Stimulated activated CD8-positive, alpha-beta memory T cell treated with anti-CD3 and anti-CD28 coated beads, Interleukin-2, amount 100 ng/mL, for 48 hours (primary cell): Measurements from ENCODE around the gene SLC2A5.

Experiments
- DNase-seq, 2 donors: peaks; one replicate each; pipeline ENCODE4 v3.0.0-alpha.2; 2020; ENCODE audit warnings: low read depth in 2 of 2

Gene SLC2A5

DNA sequence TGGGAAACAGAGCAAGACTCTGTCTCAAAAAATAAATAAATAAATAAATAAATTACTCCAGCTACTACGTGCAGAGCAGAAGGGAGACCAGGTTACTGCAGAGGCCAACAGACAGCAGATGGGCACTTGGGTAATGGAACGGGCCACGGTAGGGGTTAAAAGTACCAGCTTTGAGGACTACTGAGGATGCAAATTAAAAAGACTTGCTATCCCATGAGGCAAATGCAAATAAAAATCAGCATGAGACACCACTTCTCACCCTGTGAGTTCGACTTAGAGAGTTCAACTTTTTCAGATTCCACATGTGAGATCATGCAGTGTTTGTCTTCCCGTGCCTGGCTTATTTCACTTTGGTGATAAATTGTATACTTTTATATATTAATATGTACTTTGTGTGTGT, 6.6 kb downstream of the SLC2A5 start:
- no peak for DNase-seq

DNA sequence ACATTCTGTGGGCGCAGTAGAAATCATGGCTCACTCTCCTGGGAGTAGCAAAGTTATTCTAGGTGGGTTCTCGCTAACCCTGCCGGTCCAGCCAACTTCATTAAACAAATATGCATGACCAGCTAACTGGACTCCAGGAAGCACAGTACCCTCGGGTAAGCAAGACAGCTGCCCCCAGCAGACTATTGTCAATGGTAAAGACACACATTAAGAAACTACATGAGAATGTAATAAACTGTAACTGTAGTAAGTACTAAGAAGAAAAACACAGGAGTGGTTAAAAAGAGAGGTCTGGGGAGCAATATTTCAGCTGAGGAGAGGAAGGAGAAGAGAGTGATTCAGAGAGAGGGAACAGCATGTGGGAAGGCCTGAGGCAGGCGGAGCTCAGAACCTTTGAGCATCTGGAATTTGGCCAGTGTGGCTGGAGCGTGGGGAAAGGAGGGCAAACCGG, 7.4 kb downstream of the SLC2A5 start:
- DNase-seq = no peak

GRCh38 chr1:9061252-9061960, 8.0 kb downstream of the SLC2A5 start:
- DNase-seq = no peak

DNA sequence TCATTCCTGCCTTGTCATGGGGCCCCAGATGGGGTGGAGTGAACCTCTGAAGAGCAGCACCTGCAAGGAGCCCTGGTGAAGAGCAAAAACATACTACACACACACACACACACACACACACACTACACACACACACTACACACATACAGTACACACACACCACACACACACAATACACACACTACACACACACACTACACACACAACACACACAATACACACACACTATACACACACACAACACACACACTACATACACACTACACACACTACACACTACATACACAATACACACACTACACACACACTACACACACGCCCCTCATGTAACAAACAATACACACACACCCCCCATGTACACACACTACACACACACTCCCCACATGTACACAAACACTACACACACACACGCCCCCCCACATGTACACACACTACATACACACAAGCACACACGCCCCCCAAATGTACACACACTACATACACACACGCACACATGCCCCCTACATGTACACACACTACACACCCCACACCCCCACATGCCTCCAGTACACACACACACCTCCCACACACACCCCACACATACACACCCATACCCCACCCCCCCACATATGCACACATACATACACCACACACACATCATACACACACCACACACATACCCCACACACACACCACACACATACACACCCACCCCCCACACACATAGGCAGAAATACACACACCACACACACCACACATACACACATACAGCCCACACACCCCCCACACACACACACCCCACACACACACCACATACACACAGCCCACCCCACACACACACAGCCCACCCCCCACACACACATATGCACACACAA, 9.3 kb downstream of the SLC2A5 start:
- no peak for DNase-seq

GRCh38 chr1:9058465-9058864, 11.0 kb downstream of the SLC2A5 start:
- DNase-seq = no peak

DNA sequence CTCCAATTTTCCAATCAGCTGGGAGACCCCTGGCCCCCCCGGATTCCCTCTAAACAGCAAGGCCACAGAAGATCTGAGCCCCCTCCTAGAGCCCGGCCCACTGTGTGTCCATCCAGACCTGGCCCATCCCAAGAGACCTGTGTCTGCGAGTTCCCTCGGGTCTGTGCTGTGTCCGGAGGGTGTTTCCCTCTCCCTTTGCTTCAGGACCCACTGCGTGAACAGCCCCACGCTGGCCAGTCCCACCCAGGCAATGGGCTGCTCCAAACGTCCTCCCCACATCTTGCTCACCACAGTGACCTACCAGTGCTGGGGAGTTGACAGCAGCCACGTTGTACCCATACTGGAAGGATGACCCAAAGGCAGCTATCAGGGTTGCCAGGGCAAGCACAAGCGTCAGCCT, 11.6 kb downstream of the SLC2A5 start:
- no peak for DNase-seq

GRCh38 chr1:9052272-9053049, 17.0 kb downstream of the SLC2A5 start:
- no peak for DNase-seq

DNA sequence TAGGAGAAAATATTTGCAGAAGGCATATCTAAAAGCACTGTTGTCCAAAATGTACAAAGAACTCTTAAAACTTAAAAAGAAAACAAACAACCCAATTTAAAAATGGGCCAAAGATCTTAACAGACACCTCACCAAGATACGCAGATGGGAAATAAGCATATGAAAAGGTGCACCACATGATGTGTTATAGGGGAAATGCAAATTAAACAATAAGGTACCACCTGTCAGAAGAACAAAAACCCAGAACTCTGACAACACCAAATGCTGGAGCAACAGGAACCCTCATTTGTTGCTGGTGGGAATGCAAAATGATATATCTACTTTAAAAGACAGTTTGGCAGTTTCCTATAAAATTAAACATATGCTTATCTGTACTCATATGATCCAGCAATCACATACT, 18.1 kb downstream of the SLC2A5 start:
- no peak for DNase-seq

DNA sequence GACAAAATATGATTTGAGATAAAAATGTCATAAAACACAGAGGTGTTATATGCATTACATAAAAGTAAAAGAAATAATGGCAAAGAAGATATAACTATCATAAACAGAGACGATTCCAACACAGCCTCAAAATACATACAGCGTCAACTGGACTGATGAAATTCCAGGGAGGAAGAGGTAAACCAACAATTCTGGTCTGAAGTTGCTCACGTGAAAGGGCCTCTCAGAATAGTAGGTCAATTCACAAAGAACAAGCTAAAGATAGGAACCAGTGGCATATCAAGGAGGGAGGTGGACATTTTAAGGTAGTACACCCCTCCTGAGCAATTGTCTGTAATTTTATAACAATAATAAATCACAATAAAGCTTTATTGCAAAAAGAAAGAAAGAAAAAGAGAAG, 18.6 kb downstream of the SLC2A5 start:
- DNase-seq = no peak

- no peak for DNase-seq
Observed at GRCh38 chr1:9048551-9048950, 20.9 kb downstream of the SLC2A5 start.

- DNase-seq = no peak
Observed at GRCh38 chr1:9047019-9047418, 22.4 kb downstream of the SLC2A5 start.

DNA sequence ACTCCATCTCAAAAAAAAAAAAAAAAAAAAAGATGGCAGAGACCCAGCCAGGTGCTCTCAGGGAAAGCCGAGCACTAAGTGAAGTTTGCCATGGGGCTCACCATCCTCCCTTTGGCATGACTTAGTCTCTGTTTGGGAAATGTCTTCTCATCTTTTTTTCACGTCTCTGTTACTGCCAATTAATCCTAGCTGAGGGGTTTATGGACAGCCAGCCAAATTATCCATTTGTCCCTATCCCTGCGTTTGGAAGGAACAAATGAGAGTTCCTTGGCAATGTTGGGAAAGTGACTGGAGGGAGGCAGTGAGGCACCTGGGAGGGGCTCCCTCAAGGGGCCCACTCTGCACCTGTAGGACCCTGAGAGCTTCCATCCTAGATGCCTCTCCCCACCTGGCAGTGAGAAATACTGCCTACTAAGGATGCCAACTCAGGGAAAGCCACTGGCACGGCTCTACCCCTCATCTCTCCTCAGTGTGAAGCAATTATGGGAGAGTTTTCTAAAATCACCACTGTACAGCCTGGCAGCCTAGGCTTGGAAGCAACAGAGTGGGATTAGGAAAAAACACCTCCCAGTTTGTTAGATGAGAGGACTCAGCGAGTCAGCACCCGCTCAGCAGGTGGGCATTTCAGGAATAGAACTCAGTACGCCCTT, 23.4 kb downstream of the SLC2A5 start:
- DNase-seq = no peak

DNA sequence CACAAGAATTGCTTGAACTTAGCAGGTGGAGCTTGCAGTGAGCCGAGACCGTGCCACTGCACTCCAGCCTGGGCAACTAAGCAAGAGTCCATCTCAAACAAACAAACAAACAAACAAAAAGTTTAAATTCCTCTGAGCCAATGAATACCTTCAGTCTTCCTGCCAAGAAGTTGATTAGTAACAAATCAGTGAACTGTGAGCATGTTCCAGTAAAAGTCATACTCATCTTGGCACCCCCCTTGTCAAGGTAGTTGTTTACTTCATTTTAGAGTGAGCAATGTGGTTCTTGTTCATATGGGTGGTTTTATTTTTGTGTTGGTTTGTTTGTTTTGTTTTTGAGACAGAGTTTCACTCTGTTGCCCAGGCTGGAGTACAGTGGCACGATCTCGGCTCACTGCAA, 25.2 kb downstream of the SLC2A5 start:
- DNase-seq = no peak

GRCh38 chr1:9042272-9042671, 27.2 kb downstream of the SLC2A5 start:
- DNase-seq = no peak

GRCh38 chr1:9041116-9041779, 28.2 kb downstream of the SLC2A5 start:
- DNase-seq = no peak

DNA sequence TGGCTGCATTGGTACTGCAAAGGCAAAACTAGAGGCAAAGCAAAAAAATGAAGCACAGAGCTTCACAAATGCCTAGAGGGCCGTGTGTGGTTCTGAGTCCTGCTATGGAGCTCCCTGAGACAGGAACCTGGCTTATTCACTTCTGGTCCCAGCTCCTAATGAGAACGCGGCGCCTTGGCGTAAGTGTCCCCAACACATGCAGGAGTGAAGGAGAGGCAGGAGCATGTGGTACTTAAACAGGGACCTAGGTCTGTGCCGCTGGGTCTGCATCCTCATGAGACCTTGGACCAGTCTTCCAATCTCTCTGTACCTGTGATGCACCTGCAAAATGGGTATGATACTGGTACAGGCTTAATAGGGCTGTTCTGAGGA, 28.8 kb downstream of the SLC2A5 start:
- DNase-seq = no peak

DNA sequence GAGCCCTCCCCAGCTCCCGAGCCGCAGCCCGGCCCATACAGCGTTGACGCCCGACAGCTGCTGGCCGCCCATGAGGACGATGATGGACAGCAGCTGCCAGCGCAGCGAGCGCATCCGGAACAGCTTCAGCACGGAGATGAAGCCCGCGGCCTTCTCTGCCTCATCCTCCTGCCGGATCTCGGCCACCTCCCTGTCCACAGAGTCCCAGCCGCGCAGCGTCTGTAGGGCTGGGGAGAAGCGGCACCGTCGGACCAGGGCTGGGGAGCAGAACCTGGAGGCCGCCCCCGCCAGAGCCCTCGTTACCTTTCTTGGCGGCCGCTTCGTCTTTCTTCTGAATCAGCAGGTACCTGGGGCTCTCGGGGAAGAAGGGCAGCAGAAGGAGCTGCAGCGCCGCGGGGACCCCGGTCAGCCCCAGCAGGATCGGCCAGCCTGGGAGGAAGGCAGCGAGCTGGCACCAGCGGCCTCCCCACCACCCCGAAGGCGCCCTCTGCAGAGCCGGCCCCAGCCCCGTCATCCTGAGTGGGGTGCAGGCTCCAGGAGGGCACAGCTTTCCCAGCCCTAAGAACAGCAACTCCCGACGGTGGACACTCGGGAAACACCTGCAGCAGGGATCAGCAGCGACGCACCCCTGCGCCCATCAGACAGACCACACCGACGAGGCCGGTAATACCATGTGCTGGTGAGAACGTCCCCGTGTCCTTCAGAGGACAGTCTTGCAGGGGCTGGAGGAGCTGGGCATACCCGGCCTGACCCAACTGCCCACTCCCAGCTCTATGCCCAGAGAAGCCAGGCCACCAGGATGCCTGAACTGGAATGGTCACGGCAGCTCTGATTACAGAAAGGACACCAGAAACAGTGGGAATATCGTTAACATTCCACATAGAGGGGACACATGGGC, 29.4 kb downstream of the SLC2A5 start:
- no peak for DNase-seq

GRCh38 chr1:9038881-9039760, 30.3 kb downstream of the SLC2A5 start:
- DNase-seq = no peak

DNA sequence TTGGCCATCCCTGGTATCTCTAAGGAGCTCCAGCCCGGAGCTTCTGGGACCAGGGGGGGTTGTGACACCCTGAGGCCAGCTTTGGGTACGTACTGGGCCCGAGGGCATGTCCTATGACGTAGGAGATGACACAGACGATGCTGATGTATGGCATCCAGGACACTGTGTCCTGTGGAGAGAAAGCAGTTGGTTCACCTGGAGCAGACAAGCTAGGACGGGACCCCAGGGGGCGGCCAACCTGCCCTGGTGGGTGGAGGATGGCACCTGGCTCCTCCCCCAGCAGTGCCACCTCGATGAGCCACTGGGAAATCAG, 31.1 kb downstream of the SLC2A5 start:
- DNase-seq = no peak
